Stimulated activated CD4-positive, alpha-beta T cell treated with anti-CD3 and anti-CD28 coated beads, Interleukin-1b, Interleukin-23, amount 100 ng/mL, for 48 hours (primary cell): Measurements from ENCODE around the gene KHNYN.
A peak's percentile ranks its signal among the peaks of the same experiment; 100 is the strongest.
"Not testable (repeated sequence)": the region's sequence is repeated elsewhere in the genome, so short reads cannot be mapped to it uniquely, and the experiment has no call there.

Source experiments
- DNase-seq: peaks from one replicate; pipeline ENCODE4 v3.0.0-alpha.2; 2020

Gene KHNYN

DNA sequence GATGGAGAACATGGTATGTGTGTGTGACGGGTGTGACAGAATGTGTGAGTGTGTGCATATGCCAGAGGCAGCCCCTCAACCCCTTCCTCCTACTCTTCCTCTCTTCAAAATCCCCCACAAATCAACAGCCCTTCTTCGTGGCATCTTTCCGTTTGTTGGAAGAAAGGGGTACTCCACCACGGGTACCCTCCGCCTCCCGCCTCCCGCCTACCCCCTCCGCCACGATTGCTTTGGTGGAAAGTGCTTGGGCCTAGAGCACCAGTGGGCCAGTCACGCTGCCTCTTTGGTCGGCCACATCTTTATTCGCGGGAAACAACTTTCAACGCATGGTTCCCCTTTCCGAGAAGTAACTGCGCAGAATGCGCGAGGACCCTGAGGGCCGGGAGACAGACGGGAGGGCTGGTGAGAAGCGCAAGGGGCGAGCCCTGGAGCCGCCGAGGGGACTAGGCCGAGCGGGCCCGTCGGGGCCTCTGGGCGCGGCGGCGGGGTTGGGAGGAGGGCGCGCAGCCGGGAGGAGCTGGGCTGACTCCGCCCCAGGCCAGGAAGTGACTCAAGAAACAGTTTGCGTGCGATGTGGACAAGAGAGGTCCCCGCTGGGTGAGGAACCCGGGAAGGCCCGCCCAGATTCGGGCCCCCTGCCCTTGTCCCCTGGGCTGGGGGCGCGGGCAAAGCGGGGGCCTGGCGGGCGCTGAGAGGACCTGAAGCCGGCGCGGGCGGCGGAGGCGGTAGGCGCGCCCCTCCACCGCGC lies at the start of gene KHNYN, which contains the start of gene CBLN3:
KHNYN (plus strand) TSS at position 560 of the 748 bp plus-strand sequence. CDS start 777 bp downstream, outside the sequence.
CBLN3 (minus strand) TSS at position 274 of the 748 bp plus-strand sequence. CDS start 614 bp downstream, outside the sequence.
- DNase-seq = peak; percentile 88

DNA sequence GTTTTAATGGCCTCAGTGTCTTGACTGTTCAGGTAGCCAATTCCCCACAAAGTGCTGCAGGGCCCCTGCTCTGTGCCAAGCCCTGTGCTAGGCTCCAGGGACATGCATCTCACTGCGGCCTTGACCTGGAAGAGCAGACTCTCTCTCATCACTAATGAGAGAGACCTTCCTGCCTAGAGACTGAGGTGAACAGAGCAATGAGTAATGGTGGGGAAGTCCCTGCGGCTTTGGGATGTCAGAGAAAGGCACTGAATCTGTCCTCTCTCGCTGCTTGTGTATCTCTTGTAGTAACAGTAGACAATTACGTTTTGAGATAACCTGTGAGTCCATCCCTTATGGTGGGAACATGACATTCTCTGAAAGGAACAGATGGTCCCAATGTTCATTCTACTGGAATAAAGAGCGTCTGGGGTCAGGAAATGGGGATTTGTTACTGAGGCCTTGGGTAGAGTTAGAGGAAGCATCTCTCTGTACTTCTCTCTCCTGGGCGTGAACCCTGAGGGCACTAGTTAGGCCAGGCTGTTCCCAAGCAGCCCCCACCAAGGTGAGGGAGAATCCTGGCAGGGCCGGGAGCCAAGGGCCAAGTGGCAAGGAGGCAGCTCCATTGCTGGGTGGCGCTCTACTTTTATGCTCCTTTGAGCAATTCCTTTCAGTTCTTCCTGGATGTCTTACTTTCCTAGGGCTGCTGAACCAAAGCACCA lies 48.2 kb upstream of the KHNYN start:
- DNase-seq = no peak

DNA sequence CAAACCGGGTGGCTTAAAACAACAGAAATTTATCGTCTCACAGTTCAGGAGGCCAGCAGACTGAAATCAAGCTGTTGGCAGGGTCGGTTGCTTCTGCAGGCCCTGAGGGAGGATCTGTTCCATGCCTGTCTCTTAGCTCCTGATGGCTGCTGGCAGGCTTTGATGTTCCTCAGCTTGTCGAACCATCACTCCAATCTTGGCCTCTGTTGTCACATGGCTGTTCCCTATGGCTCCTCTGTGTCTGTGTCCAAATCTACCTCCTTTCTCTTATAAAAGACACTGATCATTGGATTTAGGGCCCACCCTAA lies 47.7 kb upstream of the KHNYN start:
- DNase-seq = no peak

DNA sequence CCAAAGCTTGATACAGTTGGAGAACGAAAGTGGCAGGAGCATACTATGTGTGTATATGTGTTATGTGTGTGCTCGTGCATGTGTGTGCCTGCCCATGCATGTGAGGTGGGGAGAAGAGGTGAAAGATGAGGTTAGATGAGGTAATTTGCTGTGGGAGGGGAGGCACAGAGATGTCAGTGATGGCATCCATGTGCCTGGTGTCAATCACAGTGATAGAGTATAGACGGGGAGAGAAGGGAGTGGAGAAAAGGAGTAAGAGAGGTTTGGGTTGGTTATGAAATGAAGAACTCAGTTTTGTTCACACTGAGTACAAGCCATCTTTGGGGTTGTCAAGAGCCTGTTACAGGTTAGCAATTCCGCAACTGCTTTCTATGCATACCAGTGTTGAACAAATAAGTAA lies 45.6 kb upstream of the KHNYN start:
- DNase-seq = no peak

DNA sequence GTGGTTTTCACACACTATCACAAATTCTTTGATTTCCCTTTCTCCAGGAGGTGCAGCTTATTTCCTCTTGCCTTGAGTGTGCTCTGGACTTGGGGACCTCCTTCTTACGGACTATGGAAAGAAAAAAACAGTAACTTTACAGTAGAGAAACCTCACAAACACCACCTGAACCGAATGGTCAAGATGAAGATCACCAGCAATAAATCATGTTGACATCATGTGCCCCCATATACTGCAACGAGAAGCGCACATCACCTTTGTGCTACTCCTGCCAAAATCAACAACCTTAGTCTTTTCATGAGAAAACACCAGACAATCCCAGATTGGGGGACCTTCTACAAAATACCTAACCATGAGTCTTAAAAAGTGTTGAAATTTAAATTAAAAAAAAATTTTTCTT lies 44.2 kb upstream of the KHNYN start:
- DNase-seq = no peak

DNA sequence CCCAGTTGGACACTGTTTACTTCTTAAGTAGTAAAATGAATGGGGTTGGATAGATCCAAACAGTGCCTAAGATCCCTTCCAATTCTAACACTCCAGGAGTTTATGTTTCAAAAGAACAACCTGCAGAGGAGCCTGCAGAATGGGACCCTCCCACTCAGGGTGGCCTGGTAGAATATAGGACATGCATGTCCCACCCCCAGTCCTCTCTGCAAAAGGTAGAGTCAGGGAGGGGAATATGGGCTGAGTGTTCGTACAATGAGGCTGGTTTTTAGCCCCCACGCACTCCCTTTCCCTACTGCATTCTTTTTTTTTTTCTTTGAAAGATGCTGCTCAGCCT lies 42.8 kb upstream of the KHNYN start:
- DNase-seq = no peak

DNA sequence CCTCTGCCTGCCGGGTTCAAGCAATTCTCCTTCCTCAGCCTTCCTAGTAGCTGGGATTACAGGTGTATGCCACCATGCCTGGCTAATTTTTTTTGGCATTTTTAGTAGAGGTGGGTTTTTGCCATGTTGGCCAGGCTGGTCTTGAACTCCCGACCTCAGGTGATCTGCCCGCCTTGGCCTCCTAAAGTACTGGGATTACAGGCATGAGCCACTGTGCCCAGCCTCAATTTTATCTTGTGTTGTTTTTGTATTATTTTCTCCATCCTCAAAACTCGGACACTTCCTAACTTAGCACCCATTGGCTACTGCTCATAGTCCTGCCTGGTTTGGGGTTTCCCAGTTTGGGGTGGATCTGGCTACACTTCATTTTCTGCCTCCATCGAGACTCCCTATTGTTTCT lies 42.2 kb upstream of the KHNYN start:
- DNase-seq = not testable (repeated sequence)

DNA sequence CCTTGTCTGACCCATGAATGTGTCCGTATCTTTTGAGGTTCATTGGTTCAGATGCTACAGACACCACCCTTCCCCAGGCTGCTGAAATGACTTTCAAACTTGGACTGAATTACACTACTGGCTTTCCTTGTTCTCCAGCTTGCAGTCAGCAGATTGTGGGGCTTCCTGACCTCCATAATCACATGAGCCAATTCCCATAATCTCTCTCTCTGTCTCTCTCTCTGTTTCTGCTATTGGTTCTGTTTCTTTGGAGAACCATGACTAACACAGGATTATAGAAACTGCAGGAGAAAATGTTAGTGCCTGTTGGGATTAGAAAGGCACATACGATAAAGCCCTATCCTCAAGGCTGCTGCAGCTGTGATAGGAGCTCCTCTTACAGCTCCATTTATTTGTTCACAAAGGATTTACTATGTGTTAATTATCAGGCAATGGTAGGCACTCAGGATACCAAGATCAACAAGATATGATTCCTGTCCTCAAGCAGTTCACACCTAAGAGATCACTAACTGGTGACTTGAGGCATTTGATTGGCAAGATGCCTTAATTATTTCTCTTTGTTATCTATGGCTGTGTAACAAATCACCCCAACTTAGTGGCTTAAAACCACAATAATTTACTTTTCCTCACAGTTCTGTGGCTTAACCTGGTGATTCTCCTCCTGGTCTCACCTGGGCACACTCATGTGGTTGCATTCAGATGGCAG lies 41.1 kb upstream of the KHNYN start:
- DNase-seq = no peak

DNA sequence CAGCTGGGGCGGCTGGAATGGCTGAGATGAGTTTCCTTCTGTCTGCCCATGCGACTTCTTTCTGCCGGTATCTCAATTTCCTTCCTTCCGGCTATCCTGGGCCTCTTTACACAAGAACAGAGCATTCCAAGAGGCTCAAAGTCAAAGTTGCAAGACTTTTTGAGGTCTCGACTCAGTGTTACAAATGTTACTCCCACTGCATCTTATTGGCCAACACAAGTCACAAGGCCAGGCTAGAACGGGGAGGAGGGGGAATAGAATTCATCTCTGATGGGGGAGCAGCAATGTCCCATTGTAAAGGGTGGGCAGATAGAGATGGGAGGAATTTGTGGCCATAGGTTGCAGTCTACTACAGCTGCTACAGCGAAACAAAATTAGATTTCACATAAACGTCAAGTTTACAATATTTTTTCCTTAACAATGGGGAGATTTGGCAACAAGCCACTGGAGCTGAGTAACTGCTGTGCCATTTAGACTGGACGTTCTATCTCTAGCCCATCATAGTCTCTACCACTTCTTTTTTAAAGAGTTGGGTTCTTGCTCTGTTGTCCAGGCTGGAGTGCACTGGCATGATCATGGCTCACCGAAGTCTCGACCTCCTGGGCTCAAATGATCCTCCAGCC lies 40.4 kb upstream of the KHNYN start:
- DNase-seq = no peak

DNA sequence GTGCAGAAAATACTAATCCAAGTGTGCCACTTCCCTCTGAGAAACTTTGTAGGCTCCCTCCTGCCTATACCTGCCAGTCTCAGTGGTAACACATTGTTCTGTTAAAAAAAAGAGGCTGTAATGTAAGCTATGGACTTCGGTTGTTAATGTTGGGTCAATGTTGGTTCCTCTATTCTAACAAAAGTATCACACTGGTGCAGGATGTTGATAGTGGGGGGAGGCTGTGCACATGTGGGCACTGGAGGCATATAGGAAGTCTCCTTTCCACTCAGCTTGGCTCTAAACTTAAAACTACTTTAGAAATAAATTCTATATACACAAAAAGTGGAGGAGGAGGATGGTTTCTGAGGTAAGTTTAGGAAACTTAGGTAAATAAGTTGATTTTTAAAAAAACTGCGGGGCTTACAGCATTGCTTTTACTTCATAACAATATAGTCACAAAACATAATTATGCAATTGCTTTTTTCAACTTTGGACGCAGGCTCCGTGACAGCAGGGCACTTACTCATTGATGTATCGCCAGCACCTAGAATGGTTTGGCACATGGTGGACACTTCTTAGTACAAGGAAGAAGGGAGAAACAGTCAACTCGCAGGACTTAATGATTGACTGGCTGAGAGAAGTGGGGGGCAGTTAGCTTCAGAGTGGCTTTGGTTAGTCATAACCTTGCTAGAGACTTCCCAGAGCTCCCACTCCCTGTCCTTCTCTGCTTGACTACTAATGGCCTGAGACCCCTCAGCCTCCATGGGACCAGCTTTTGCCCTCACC lies 38.9 kb upstream of the KHNYN start:
- no peak for DNase-seq

DNA sequence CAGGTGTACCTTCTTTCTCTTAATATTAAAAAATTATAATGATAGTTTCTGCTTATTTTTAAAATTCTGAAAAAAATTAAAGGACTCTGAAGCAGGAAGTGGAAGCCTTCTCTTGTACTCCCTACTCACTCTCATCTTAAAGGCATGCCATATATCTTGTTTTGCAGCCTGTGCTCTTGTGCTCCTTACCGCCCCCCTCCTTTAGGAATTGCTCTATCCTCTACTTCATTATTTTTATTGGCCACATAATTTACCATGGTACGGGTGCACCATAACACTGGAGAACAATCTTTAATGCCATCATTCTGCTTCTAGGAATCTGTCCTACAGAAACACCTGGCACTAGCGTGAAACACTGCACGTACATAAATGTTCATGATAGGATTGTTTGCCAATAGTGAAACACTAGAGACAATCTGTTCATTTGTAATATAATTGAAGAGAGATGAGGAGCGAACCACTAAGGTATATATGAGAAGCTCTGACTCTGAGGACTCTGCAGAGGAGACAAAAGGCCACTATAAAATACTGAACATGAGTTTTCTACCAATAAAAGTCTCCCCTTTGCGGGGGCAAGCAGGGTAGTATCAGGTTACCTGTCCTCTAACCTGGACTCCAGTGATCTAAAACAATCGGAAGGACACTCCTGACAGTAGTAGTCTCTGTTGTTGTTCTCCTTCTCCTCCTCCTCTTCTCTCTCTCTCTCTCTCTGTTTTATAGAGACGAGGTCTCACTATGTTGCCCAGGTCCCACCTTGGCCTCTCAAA lies 37.2 kb upstream of the KHNYN start:
- no peak for DNase-seq

DNA sequence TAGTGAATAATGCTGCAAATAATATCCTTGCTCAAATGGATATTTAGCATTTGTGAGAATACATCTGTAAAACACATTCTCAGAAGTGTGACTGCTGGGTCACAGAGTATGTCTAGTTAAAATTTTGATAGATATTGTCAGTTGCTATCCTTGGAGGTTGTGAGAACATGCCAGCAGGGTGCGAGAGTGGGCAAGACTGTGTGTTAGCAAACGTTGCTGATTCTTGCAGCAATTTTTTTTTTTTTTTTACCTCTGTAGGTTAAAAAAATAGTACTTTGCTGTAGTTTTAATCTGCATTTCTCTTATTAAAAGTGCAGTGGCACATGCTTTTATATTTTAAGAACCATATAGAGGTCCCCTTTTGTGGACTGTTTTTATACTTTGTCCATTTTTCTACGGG lies 35.5 kb upstream of the KHNYN start:
- DNase-seq = no peak

DNA sequence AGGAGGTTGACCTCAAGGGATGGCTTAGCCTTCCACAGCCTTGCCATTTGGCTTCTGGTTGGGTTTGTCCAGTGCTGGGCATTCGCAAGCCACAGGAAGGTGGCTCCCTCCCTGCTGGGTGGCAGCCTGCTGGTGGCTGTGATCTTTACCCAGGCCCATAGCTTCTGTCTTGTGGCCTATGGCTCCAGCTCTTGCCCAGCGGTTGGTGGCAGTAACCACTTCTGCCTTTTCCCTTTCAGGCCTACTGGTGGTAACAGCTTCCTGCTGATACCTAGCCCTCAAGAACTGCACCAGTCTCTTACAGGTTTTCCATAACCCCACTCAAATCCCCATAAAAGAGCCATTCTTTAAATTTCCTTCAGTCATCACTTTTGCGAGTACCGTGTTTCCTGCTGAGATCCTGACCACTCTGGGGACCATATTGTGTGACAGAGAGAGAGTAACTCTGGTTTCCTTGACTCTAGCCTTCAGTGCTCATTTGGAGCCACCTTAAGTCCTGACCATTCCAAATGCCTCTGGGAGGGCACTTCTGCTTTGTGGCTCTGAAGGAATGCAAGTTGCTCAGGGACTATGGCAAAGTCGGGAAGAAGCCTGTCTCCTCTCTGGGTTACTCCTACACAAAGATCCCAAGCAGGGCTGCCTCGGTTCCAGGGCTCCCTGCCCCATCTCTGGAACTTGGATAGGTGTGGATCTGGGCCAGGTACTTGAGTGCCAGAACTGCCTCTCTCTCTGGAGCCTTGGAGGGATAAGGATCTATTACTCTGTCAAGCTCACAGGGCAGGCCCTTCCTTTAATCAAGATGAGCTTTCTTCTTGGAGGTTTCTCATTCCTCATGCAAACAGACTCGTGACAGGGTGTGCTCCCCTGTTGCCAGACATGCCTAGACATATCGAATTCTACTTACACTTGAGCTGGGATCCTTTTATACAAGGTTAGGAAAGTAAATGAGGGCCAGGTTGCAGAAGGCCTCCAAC lies 33.9 kb upstream of the KHNYN start:
- no peak for DNase-seq

DNA sequence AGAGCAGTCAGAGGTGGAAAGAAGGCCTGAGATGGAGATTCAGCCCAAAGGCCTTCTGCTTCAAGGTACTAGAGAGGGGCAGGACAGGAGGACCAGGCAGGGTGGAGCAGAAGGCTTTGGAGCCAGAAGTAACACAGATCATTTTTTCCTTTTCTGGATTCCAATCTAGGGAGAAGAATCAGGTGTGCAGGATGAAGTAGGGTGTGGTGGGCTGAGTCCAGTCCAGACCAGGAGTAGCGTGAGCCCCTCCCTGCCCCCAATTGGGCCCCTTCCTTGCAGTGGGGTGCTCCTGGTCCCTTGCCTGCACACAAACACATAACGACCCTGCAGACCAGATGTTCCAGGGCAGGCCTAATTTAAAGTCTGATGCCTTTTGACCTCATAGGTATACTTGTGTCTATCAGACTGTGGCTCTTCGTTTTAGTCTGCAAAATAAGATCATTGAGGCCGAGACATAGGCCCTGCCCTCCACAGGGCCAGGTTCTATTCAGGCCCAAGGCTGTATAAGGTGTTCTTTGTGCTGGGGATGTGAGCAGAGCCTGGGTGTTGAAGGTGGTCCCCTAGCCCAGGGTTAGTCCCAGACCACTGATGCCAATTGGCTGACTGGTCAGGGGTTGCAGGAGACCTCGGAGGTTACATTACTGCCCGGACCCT lies 32.0 kb upstream of the KHNYN start:
- no peak for DNase-seq

DNA sequence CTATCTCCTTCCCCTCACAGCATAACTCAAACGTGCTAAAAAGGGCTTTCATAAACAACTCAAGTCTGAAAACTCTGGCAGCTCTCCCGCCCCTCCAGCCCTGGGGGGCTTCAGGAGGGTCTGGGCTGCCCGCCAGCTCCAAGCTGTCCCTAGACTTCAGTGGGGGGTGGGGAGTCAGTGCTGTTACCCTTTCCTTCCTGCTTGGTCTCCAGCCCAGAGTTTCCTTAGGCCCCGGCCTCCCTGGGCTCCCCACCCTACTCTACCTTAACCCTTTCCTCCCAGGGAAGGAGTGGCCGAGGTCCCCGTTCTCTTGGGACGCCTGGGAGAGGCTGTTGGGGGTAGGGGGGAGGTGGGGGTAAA lies 31.5 kb upstream of the KHNYN start:
- no peak for DNase-seq

DNA sequence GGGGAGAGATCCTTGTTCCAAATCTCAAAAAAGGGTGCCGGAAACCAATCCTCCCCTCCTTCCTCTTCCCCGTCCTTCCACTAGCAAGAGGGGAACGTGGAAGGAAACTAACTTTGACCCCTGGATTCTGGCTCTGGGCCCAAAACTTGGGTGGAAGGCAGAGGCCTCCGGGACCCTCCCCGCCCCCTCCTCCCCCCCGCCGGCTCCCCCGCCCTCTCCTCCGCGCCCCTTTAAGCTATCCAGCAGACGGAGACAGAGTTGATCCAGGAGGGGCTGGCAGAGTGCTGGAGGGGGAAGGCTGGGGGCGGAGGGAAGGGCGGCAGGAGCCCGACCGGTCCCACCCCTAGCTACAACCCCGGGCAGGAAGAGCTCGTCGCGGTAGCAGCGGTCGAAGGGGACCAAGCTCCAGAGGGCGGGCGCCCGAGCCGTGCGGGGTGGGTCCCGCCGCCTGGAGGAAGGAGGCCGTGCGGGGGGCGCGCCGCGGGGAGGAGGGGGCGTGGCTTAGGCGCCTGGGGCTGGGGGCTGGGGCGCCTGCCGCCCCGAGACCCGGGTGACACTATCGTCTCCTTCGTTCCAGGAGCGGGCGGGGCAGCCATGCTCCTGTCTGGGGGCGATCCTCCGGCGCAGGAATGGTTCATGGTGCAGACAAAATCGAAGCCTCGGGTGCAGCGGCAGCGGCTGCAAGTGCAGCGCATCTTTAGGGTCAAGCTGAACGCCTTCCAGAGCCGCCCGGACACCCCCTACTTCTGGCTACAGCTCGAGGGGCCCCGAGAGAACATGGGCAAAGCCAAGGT lies 30.9 kb upstream of the KHNYN start, which contains the start of gene NYNRIN:
NYNRIN (plus strand) TSS at position 351 of the 794 bp plus-strand sequence; CDS start at position 595, 244 bp downstream.
- no peak for DNase-seq

DNA sequence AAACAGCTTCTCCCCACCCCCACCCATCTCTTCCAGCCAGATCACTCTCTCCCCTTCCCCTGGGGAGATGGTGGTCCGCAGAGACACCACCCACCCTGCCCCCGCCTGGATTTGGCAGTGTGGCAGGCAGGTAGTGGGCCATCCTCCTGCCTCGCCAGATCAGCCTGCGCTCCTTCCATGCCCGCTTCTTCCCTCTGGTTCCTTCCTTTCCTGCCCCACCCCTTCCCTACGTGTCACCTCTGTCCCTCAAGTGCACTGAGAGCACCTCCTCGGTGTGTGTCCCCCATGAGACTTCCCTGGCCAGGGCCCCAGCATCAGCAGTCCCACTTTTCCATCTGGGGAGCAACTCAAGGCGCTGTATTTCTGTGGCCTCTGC lies 30.3 kb upstream of the KHNYN start:
- DNase-seq = no peak

DNA sequence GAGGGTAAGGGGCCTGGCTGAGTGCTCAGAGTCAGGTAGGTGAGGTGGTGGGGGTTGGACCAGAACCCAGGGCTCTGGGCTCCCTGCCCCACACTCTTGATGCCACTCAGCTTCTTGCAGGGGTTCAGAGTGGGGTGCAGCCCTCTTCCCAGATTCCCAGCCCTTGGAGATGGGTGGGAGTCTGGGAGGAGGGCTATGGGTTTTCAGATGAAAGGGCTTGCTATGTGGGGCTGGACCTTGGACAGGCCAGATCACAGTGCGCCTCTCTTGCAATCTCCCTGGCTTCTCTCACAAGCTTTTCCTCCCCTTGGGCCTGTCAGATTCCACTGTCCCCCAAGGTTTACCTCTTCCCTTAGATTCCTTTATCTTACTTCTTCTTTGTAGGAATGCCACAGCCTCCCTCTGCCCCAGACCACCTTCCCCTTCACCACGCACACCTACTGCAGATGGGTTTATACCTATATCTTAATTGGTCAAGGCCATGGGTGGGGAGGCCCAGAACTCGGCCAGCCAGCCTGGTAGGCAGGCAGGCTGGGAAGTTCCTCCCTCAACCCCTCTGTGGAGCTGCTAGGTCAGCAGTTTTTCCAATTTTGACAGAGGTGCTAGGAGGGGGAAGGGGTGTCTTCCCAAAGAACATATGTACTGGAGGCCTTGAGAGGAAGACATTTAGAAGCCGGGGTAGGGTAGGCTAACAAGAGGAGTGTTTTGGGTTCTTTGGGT lies 29.6 kb upstream of the KHNYN start:
- DNase-seq = no peak
